GM23338 (cell line): ENCODE data around the gene CYP3A7. TPM values are rescaled to one million over a fixed set of nuclear protein-coding genes. Genes with fewer than 3 reads are reported as not detected.

Source experiments
- ATAC-seq: fragments of 200-7000 bp; cut with Tn5 transposase; 3 replicates; pipeline ENCODE4 v1.9.1; 2020
- DNase-seq: peaks from one replicate; pipeline ENCODE4 v3.0.0-alpha.2; 2015; ENCODE audit warnings: low spot score
- H2AFZ ChIP-seq: fragments of 200-600 bp; sonication (generic); 2 replicates; pipeline ENCODE4 v1.8.0; 2016; ENCODE audit warnings: antibody characterized with exemption, mild to moderate bottlenecking, moderate library complexity
- H3F3A ChIP-seq: fragments of 200-600 bp; sonication (generic); replicated peaks from 2 replicates; pipeline ENCODE4 v1.8.0; 2017; ENCODE audit warnings: antibody characterized with exemption, mixed run types, low read depth
- H3K27ac ChIP-seq: fragments of 200-600 bp; sonication (generic); 2 replicates; pipeline ENCODE4 v1.6.1; 2016; ENCODE audit warnings: low read depth
- H3K27me3 ChIP-seq: fragments of 200-600 bp; sonication (generic); 2 replicates; pipeline ENCODE4 v1.8.0; 2016; ENCODE audit warnings: mild to moderate bottlenecking, mixed run types, moderate library complexity; ENCODE audit not compliant: insufficient read depth
- H3K36me3 ChIP-seq: fragments of 200-600 bp; sonication (generic); 2 replicates; pipeline ENCODE4 v1.8.0; 2016; ENCODE audit warnings: mild to moderate bottlenecking; ENCODE audit not compliant: insufficient read depth
- H3K4me1 ChIP-seq: fragments of 200-600 bp; sonication (generic); 2 replicates; pipeline ENCODE4 v1.8.0; 2016; ENCODE audit warnings: mild to moderate bottlenecking, moderate library complexity; ENCODE audit not compliant: insufficient read depth
- H3K4me2 ChIP-seq: fragments of 200-600 bp; sonication (generic); 2 replicates; pipeline ENCODE4 v1.7.1; 2017; ENCODE audit warnings: mixed run types
- H3K4me3 ChIP-seq: fragments of 200-600 bp; sonication (generic); 2 replicates; pipeline ENCODE4 v1.6.1; 2016; ENCODE audit warnings: mixed run types
- H3K79me2 ChIP-seq: fragments of 200-600 bp; sonication (generic); replicated peaks from 2 replicates; pipeline ENCODE4 v1.8.0; 2017; ENCODE audit warnings: mild to moderate bottlenecking; ENCODE audit not compliant: insufficient read depth
- H3K9me2 ChIP-seq: fragments of 200-600 bp; sonication (generic); 2 replicates; pipeline ENCODE4 v1.8.0; 2017; ENCODE audit not compliant: insufficient read depth
- H4K20me1 ChIP-seq: fragments of 200-600 bp; sonication (generic); replicated peaks from 2 replicates; pipeline ENCODE4 v1.8.0; 2017; ENCODE audit warnings: mild to moderate bottlenecking; ENCODE audit not compliant: insufficient read depth
- H3K27ac Mint-ChIP-seq: 2 replicates; pipeline ENCODE4 v1.8.0; 2020; ENCODE audit warnings: inconsistent platforms, mild to moderate bottlenecking, moderate library complexity, mixed read lengths
- H3K27me3 Mint-ChIP-seq: 3 replicates; pipeline ENCODE4 v1.8.0; 2022; ENCODE audit warnings: low read depth, mild to moderate bottlenecking, moderate library complexity, mixed read lengths, inconsistent platforms; ENCODE audit not compliant: insufficient read depth, poor library complexity
- H3K36me3 Mint-ChIP-seq: 3 replicates; pipeline ENCODE4 v1.8.0; 2021; ENCODE audit warnings: low read depth, mild to moderate bottlenecking, inconsistent platforms, moderate library complexity, mixed read lengths
- H3K4me1 Mint-ChIP-seq: 3 replicates; pipeline ENCODE4 v1.8.0; 2020; ENCODE audit warnings: mild to moderate bottlenecking, inconsistent platforms, mixed read lengths
- H3K4me3 Mint-ChIP-seq: 3 replicates; pipeline ENCODE4 v1.8.0; 2021; ENCODE audit warnings: moderate library complexity, mild to moderate bottlenecking, inconsistent platforms, mixed read lengths
- H3K9me3 Mint-ChIP-seq: 3 replicates; pipeline ENCODE4 v1.8.0; 2020; ENCODE audit warnings: moderate library complexity, mild to moderate bottlenecking, inconsistent platforms, mixed read lengths
- CREB1 ChIP-seq: fragments of 250-450 bp; sonication (Bioruptor Pico); IDR thresholded peaks from 2 replicates; pipeline ENCODE4 v1.5.0; 2020; ENCODE audit warnings: low read depth, mild to moderate bottlenecking, moderate library complexity
- CTCF ChIP-seq, 2 experiments: fragments of 200-600 bp in 1 of 2; sonication (generic) in 1 of 2; conservative IDR thresholded peaks; 2 replicates each; pipeline versions ENCODE4 v1.5.1 to v1.6.1; 2016 to 2017; ENCODE audit warnings: antibody characterized with exemption in 2 of 2, low read depth in 2 of 2, mild to moderate bottlenecking in 2 of 2, moderate library complexity in 1 of 2
- NANOG ChIP-seq: IDR thresholded peaks from 2 replicates; pipeline ENCODE4 v1.6.1; 2016; ENCODE audit warnings: antibody characterized with exemption, borderline replicate concordance
- POLR2AphosphoS5 ChIP-seq: IDR thresholded peaks from 2 replicates; pipeline ENCODE4 v1.6.1; 2016; ENCODE audit warnings: antibody characterized with exemption, low read depth
- REST ChIP-seq: IDR thresholded peaks from one replicate; pipeline ENCODE4 v1.6.1; 2018; ENCODE audit warnings: antibody characterized with exemption; ENCODE audit not compliant: unreplicated experiment
- STAT1 ChIP-seq: IDR thresholded peaks from one replicate; pipeline ENCODE4 v1.6.1; 2016; ENCODE audit warnings: antibody characterized with exemption; ENCODE audit not compliant: unreplicated experiment
- ZNF114 ChIP-seq: fragments of 250-450 bp; sonication (Bioruptor Pico); IDR thresholded peaks from 2 replicates; pipeline ENCODE4 v1.5.0; 2020; ENCODE audit warnings: mild to moderate bottlenecking, moderate library complexity
- ZNF331 ChIP-seq: fragments of 250-450 bp; sonication (Bioruptor Pico); IDR thresholded peaks from 2 replicates; pipeline ENCODE4 v1.5.0; 2020; ENCODE audit warnings: low read depth, mild to moderate bottlenecking, moderate library complexity
- ZNF462 ChIP-seq: fragments of 250-450 bp; sonication (Bioruptor Pico); IDR thresholded peaks from 2 replicates; pipeline ENCODE4 v1.5.0; 2020; ENCODE audit warnings: mild to moderate bottlenecking, moderate library complexity
- polyA plus RNA-seq: library from polyadenylated mRNA; unstranded; fragments of >200 nt; fragmentation: Nextera tagmentation; extraction: Ambion mirVana; gene quantifications from 2 replicates; pipeline ENCODE4 v1.2.1, GENCODE V29; 2016
- total RNA-seq: library from RNA; depleted of rRNA; stranded (reverse); fragments of >200 nt; shearing (Covaris generic); gene quantifications from 2 replicates; pipeline ENCODE4 v1.2.3, GENCODE V29; 2014

CYP3A7 gene
- total and polyA plus RNA-seq, 2 experiments from 2014 or later, result 0.19 TPM; not detected in 1

GRCh38 chr7:99741441-99741795 lies 6.4 kb upstream of the CYP3A7 start (continued):
- no peak for TF ChIP-seq CREB1 (CRISPR knock-in tag)
- no peak for TF ChIP-seq POLR2AphosphoS5
- TF ChIP-seq NANOG, result no peak
- no peak for TF ChIP-seq ZNF114 (CRISPR knock-in tag)
- no peak for TF ChIP-seq CTCF (conservative IDR thresholded peaks at IDR 0.05; ENCODE audit: low read depth in 2 of 2)
- no peak for TF ChIP-seq STAT1
- no peak for TF ChIP-seq REST

- Mint-ChIP-seq H3K9me3 (no peaks in the 10 kb centered on the region; the same call in 2 of the 3 replicates), H3K27me3 (peaks cover 2% of the 10 kb centered on the region), H3K27ac (no peak overlapping the region), H3K36me3 (no peaks in the 10 kb centered on the region), H3K4me3 (no peak overlapping the region), H3K4me1 (peaks cover 2% of the 10 kb centered on the region; the same call in 1 of the 3 replicates)
- no peaks in the 10 kb centered on the region for H3K79me2 ChIP-seq
- H3K4me1 ChIP-seq, result 0 out of 2 replicates have a peak, but pooled peaks cover 5% of the 10 kb centered on the region
- H3K4me2 ChIP-seq, result no peak overlapping the region
- H3K9me2 ChIP-seq, result 0 out of 2 replicates have a peak, but pooled peaks cover 4% of the 10 kb centered on the region
- no peak overlapping the region for H3K27ac ChIP-seq
- H4K20me1 ChIP-seq, result no peaks in the 10 kb centered on the region
- H3K36me3 ChIP-seq, result no peaks in the 10 kb centered on the region
- no peak overlapping the region for H2AFZ ChIP-seq
- DNase-seq (no peak), ATAC-seq (no peak)
- no peak overlapping the region for H3K4me3 ChIP-seq
- H3F3A ChIP-seq, result no peaks in the 10 kb centered on the region
- H3K27me3 ChIP-seq, result no peaks in the 10 kb centered on the region
- no peak for TF ChIP-seq ZNF462 (CRISPR knock-in tag)
- TF ChIP-seq CTCF (conservative IDR thresholded peaks at IDR 0.05; ENCODE audit: low read depth in 2 of 2), result no peak
- TF ChIP-seq NANOG, result no peak
- no peak for TF ChIP-seq ZNF331 (CRISPR knock-in tag)
Measured at GRCh38 chr7:99740573-99741440, 5.8 kb upstream of the CYP3A7 start.
